GM21717 (cell line): ENCODE measurements around the gene C2CD3.
"Not testable (repeated sequence)": the region's sequence is repeated elsewhere in the genome, so short reads cannot be mapped to it uniquely, and the experiment has no call there.

Experiments
- ATAC-seq: cut with Tn5 transposase; IDR thresholded peaks from one replicate; pipeline ENCODE4 v1.9.1; 2021; ENCODE audit warnings: mild to moderate bottlenecking, moderate library complexity; ENCODE audit not compliant: unreplicated experiment

The C2CD3 gene

DNA sequence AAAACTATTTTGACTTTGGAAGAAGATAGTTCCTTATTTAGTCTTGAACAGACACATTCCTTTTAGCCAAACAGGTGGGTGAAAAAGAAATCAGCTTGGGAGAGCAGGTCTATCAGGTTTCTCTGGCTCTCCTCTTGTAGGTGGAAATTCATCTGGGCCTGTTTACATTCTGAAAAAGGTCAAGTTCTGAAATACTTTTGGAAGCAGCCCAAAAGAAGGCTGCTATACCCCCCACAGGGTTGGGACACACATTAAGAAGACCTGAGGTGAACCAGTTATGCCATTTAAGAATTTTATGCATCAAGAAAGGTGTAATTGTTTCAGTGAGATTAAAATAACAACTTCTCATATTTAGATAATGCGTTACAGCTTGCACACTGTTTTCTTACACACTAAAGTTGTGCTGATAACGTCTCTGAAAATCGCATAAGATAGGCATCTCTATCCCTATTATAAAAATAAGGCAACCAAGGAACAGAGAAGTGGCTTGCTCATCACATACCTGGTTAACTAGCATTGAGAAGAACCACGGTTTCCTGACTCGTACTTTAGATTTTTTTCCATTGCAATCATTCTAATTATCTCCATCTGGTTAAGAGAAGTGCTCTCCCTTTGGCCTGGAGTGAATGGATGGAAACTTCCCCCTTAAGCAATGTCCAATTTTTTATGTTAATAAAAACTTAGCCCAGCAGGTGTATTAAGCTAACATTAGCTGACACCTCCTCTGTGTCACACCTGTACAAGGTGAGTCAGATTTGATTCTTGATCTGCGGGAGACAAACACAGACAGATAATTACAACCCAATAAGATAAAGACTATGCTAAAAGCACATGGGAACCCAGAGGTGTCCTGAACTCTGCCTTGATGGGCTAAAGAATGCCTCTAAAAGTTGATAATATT is 101.4 kb downstream of the C2CD3 start:
- no peak for ATAC-seq

GRCh38 chr11:74066663-74067062 is 104.1 kb downstream of the C2CD3 start:
- ATAC-seq = not testable (repeated sequence)

- not testable (repeated sequence) for ATAC-seq
These were observed 105.3 kb downstream of the C2CD3 start for GRCh38 chr11:74065534-74065933.

- ATAC-seq = not testable (repeated sequence)
These were observed 107.2 kb downstream of the C2CD3 start for GRCh38 chr11:74063628-74064027.

- ATAC-seq = not testable (repeated sequence)
These were observed 109.2 kb downstream of the C2CD3 start for GRCh38 chr11:74061599-74061998.

DNA sequence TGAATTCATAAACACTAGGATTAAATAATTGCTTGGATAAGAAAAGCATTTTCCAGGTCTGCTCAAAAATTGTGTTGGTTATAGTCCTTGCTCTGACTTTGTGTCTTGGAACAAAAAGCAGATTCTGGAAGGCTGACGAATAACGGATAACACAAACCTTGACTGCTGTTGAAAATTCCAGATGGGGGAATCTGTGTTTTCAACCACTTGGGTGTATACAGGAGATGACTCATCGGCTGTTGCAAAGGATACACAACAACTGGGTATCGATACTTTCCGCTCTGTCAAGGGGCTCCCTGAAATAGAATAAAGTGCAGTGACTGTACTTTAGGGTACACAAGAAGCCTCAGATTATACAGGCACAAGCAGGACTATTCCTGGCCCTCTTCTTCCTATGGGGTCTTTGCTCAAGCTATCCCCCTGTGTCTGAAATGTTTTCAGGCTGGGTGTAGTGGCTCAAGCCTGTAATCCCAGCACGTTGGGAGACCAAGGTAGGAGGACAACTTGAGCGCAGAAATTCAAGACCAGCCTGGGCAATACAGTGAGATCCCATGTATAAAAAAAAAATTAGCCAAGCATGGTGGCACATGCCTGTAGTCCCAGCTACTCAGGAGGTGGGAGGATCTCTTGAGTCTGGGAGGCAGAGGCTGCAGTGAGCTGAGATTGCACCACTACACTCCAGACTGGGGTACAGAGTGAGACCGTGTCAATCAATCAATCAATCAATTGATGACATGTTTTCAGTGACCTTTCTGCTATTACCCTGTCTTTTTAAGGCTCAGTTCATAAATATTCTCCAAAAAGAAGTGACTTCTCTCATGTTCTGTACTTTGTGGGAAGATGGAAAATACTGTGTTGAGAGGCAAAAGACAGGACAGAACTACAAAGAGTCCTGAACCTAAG is 113.3 kb downstream of the C2CD3 start:
- ATAC-seq = no peak

- ATAC-seq = no peak
These were observed 114.9 kb downstream of the C2CD3 start for GRCh38 chr11:74055938-74056337.

- ATAC-seq = no peak
These were observed 120.3 kb downstream of the C2CD3 start for GRCh38 chr11:74050465-74050864.

- no peak for ATAC-seq
These were observed 121.8 kb downstream of the C2CD3 start for GRCh38 chr11:74048993-74049392.

GRCh38 chr11:74044538-74044937 is 126.3 kb downstream of the C2CD3 start:
- no peak for ATAC-seq

- ATAC-seq = no peak
These were observed 127.4 kb downstream of the C2CD3 start for GRCh38 chr11:74043450-74043849.

DNA sequence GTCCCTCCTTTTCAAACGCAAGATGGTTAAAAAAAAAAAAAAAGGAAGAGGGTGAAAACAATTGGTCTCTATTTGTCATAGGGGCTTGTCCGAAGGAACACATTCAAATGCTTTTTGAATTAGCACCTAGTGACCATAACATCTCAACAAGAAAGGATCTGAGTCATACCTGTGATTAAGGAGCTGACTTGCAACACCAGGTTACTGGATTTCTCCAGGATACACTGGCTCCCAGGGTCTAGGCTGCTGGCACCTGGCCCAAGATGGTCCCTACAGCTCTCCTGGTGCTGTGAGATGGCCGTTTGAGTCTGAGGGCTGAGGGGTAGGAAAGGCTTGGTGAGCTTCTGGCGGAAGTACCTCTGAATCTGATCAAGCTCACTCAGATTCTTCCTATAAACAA is 133.5 kb downstream of the C2CD3 start:
- ATAC-seq = no peak

DNA sequence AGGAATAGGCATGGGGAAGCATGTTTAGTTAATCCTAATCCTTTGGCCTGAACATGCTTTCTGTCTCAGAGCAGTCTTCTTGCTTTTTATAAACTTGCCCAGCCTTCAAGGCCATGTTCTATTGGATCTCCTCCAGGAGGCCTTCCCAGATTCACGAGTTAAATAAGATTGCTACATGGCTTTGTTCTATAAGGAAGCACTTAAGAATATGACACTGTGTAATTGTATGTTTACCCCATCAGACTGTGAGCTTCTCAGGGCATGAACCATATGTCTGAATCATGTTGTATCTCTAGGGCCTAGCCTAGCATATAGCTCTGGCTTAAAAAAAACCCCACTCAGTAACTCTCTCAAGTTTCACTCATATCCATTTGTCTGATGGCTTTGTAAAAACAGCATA is 135.5 kb downstream of the C2CD3 start:
- ATAC-seq = no peak

- ATAC-seq = no peak
These were observed 137.8 kb downstream of the C2CD3 start for GRCh38 chr11:74033046-74033445.

- ATAC-seq = no peak
These were observed 139.8 kb downstream of the C2CD3 start for GRCh38 chr11:74030723-74031676.

DNA sequence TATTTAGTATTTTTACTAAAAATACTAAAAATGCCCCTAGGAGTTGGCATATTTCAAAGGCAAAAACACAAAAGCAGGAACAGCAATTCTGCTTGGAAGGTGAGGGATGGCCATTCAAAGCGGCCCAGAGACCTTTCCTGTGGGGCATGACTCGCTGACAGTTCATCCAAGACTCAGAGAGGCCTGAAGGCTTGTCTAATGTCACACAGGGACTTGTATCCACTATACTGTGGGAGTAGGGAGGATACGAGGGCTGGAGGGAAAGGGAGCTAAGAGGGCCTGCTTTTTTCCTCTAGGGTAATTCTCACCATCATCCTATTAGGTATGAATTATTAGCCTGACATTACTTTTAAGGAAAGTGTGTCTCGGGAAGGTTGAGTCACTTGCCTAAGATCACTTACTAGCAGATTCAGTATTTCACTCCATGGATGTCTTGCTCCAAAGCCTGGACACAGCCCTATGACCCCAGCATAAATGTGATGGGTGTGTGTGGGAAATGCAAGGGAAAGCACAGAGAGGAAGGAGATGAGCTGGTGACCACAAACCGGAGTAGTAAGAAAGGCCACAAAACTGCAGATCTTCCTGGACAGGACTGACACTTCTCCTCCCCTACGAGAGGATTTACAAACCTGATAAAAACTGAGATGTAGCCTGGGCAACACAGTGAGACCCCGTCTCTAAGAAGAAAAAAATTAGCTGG is 145.2 kb downstream of the C2CD3 start:
- no peak for ATAC-seq

DNA sequence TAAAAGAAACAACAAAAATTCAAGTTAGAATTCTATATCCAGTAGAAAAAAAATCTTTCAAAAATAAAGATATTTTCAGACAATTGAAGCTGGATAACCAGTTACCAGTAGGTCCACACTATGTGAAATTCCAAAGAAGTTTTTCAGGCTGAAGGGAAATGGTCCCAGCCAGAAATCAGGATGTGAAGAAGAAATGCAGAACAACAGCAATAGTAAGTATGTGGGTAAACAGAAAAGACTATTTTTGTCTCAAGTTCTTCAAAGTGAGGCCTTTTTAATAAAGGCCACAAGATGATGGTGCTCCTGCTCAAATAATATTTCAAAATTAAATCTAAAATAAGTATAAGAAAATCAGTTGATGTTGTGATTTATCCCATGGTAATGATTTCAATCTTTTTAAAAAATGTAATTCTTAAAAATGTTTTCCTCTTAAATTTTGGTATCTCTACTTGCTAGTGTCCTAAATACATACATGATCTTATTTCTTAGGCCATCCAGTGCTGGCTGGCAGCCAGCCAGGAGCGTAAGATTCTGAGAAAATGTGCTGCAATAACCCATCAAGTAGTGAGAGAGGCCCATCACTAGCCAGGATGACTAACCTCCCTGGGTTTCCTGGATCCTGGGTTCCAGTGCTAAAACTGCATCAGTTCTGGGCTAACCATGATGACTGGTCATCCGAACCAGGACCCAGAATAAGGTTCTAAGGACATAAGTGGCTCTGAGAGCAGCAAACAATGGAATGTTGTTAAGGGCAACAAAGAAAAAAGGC is 146.4 kb downstream of the C2CD3 start:
- ATAC-seq = no peak

DNA sequence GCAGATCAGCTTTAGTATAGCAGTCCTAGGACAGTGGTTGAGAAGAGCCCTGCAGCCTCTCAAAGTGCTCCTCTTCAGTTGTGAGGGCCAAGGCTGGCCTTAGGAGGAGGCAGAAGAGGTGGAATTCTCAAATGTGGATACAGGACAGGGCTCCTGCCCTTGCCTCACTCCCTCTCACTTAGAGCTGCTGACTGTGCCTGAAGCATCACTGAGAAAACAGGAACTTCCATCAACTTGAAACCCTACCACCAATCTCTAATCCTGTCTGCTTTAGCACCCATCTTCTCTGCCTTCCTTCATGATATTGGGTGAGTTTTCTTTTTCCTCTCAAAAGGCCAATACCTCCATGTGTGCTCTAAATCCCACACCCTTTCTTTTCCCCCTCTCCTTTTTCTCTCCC is 147.5 kb downstream of the C2CD3 start:
- no peak for ATAC-seq

- no peak for ATAC-seq
These were observed 148.3 kb downstream of the C2CD3 start for GRCh38 chr11:74022546-74022945.
